Fibroblast of skin of right biceps (primary cell): ENCODE measurements around the gene MRC1.
"Not testable (repeated sequence)": the region's sequence is repeated elsewhere in the genome, so short reads cannot be mapped to it uniquely, and the experiment has no call there.

ENCODE experiments used
- DNase-seq: peaks from one replicate; pipeline ENCODE4 v3.0.0-alpha.2; 2013

MRC1 gene

DNA sequence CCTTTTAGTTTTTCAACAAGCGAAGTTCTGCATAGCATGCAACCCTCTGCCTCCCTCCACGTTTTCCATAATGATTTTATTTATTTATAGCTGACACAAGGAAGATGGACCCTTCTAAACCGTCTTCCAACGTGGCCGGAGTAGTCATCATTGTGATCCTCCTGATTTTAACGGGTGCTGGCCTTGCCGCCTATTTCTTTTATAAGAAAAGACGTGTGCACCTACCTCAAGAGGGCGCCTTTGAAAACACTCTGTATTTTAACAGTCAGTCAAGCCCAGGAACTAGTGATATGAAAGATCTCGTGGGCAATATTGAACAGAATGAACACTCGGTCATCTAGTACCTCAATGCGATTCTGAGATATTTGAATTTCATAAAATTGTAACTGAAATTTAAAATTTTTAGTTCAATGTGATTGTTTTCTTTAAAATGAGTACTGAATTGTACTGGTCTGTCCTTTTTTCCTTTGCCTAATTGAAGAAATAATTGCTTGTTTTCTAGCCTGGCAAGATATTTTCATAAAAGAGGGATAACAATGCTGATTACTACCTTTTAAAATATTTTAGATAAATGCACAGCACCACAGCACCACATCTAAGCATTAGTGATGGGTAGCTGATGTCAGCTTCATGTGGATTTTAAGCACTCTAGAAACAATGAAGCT lies 101.1 kb downstream of the MRC1 start:
- DNase-seq = peak; percentile 59

DNA sequence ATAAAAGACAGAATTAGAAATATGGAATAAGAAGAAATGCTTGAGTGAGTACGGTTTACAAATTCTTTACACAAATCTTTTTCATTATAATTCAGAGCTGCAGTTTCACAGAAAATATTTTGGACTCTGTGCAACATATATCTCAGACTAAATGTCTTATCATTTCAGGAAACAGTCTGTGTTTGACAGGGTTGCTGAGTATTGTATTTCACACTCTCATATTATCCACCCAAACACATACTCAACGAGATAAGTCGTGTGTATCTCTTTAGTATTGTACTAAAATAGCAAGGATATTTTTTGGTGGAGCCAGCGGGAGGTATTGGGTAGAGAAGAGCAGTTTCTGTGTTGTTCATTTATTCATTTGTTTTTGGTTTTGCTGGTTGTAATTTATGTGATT lies 103.6 kb downstream of the MRC1 start:
- no peak for DNase-seq

DNA sequence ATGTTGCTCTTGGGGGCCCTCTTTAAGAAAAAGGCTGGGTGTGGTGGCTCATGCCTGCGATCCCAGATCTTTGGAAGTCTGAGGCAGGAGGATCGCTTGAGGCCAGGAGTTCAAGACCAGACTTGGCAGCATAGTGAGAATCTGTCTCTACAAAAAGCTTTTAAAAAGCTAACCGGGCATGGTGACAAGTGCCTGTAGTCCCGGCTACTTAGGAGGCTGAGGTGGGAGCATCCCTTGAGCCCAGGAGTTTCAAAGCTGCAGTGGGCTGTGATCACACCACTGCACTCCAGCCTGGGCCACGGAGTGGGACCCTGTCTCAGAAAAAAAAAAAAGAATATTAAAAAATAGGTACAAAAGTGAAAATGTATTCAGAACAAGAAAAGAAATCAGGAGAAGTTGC lies 104.5 kb downstream of the MRC1 start:
- no peak for DNase-seq

DNA sequence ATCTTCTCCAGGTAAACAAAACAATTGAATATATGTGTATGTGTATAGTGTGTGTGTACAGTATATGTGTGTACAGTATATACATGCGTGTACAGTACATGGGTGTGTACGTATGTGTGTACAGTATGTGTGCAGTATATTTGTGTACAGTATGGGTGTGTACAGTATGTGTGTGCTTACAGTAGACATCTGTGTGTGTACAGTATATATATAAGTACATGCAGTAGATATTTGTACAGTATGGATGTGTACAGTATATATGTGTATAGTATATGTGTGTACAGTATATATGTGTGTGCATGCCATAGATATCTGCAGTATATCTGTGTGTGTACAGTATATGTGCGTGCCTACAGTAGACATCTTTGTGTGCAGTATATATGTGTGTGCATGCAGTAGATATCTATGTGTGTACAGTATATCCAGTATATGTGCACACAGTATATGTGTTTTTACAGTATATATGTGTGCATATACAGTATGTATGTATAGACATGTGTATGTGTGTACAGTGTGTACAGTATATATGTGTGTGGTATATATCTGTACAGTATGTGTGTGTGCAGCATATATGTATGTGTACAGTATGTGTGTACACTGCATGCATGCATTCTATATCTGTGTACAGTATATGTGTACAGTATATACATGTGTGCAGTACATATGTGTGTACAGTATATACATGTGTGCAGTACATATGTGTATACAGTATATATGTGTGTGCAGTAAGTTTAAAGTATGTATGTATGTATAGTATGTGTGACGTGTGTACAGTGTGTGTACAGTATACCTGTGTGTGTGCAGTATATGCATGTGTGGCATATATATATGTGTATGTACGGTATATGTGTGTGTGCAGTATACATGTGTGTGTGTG lies 105.3 kb downstream of the MRC1 start:
- no peak for DNase-seq

DNA sequence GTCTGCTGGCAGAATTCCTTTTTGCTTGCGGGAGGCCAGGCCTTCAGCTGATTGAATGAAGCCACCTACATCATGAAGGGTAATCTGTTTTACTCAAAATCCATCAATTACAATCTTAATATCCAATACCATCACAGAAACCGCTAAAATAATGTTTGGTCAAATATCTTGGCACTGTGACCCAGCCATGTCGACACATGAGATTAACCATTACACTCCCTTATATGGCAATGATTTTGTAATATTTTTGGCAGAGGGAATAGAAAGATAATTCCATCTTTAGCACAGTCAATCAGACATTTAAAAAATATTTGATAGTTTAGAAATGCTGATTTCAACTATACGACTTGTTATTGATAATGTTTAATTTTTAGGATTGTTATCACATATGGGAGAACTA lies 106.0 kb downstream of the MRC1 start:
- no peak for DNase-seq

DNA sequence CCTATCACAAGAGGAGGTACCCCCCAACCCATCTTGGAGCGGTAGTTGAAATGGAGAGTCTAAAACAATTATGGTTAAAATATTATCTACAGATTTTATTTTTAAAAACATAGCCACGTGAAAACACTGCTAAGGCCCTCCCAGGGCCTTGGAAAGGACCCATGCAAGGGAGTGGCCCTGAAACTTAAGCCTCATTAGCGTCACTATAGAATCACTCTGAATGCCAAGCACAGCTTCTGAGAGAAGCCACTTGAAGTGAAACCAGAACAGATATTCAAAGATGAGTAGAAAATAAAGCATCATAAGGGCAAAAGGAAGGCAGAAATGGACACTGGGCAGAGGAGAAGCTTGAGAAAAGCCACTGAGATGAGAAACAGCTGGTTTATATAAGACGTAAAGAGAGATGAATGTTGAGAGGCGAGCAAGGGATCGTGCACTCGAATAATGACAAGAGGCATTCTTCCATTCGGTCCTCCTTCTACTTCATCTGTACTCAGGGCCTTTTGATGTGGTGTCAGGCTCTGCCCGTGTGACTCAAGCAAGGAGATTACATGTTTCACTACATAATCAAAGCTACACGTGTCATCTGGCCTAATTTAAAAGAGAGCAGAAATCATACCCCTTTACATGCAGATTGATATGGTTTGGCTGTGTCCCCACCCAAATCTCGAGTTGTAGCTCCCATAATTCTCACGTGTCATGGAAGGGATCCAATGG lies 109.2 kb downstream of the MRC1 start:
- DNase-seq = no peak

DNA sequence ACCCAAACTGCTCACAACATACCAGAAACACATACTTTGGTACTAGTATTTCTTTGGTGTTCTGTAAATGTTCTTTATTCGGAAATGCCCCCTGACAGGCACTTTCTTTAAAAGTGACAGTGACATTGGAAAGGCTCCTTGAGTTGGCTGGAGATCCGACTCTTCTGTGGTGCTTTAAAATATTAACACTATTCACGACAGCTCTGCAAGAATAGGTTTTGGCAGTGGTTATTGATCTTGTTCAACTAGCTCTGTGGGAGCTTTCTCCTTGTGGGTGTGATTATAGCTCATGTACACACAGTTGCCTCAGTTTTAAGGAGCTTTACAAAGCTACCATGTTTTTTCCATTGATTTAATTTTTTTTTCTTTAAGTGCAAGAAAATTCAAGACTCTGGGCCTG lies 112.2 kb downstream of the MRC1 start:
- DNase-seq = no peak

DNA sequence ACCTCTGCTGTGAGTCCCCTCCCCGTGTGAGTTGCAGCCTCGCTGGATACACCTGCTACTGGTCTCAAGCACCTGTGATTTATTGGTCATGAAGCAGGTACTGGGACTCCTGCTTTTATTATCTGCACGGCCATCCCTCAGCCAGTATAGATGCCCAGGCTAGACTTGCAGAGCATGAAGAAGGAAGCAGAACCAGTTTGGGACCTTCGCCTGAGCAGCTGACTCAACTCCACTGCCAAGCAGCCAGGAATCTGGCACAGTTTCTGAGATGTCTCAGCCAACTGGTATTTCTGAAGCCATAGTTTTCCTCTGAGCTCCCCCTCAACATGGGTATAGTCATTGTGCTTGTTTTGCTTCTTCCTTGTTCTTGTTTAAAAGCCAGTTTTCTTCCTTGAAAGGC lies 114.6 kb downstream of the MRC1 start:
- peak; percentile 88 for DNase-seq

DNA sequence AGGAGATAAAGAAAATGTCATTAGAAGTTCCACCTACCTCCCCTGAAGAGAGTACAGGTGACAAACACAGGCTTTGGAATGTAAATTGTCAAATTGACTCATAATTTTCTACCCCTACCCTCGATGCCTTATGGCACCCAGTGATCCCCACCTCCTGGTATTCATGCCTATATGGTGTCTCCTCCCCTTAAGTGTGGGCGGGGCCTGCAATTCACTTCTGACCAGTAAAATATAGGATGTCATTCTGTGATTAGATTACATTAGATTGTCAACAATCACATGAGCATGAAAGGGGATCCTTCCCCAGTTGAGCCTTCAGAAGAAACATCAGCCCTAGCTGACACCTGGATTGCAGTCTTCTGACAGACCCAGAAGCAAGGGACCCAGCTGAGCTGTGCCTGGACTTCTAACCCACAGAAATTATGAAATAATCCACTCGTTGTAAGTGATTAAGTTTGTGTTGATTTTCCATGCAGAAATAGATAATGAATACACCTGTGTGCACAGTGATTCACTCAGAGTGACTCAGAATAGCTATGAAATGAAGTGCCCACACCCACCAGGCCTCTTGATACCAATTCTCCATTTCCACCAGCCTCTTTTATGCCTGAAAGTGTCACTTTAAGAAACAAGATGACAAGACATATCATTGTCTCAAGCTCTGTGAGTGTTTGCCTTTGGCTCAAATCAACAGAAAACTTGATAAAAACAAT lies 134.0 kb downstream of the MRC1 start:
- DNase-seq = no peak

DNA sequence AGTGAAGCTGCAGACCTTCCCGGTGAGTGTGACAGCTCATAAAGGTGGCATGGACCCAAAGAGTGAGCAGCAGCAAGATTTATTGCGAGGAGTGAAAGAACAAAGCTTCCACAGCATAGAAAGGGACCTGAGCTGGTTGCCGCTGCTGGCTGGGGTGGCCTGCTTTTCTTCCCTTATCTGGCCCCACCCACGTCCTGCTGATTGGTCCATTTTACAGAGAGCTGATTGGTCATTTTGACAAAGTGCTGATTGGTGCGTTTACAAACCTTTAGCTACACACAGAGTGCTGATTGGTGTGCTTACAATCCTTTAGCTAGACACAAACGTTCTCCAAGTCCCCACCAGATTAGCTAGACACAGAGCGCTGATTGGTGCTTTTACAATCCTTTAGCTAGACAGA lies 141.1 kb downstream of the MRC1 start:
- DNase-seq = not testable (repeated sequence)

DNA sequence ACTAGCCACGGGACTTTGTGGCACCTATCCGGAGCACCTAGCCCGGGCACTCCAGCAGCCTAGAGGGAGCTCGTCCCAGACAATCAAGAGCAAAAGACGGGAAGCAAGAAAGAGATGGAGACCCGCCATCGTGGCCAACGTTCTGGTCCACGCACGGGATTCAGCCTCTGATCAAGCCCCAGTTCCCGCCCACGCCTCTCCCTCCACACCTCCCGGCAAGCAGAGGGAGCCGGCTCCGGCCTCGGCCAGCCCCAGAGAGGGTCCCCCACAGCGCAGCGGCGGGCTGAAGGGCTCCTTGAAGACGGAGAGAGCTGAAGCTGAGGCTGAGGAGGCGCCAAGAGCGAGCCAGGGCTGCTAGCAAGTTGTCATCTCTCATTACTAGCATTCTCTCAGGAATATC lies 141.6 kb downstream of the MRC1 start:
- no peak for DNase-seq

DNA sequence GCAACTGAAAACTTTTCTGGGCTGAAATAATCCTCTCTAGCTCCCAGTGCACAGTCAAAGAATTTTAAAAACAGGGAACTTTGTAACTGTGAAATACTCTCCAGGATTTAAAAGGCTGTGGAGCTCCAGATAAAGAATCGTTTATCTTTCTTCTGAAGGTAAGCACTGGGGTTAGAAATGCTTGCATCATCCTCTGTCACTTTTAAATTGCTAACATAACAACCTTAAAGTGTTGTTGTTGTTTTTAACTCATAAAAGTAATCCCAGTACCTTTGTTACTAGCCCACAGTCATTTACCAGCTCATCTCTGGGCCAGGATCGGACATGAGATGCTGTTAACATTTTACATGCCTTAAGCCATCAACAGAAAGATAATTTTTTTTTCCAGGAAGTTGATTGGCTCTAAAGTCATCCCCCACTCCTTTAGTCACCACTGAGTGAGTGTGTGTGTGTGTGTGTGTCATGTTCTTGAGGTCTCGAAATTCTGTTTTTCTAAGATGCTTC lies 142.8 kb downstream of the MRC1 start, which contains the start of gene SLC39A12:
TSS of gene SLC39A12 (plus strand) at position 51 of the 504 bp plus-strand sequence. CDS start 1,359 bp downstream, outside the sequence.
- peak; percentile 84 for DNase-seq

DNA sequence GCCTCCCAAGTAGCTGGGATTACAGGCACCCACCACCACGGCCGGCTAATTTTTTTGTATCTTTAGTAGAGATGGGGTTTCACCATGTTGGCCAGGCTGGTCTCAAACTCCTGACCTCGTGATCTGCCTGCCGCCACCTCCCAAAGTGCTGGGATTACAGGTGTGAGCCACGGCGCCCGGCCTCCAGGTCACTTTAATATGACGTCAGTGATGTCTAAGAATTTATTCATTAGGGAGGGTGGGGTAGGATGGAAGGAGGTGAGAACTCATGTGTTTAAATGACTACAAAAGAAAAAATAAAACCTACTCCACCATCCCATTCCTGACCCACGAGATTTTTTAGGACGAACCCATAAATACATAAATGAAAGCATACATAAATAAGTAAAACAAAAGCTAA lies 145.2 kb downstream of the MRC1 start:
- not testable (repeated sequence) for DNase-seq

DNA sequence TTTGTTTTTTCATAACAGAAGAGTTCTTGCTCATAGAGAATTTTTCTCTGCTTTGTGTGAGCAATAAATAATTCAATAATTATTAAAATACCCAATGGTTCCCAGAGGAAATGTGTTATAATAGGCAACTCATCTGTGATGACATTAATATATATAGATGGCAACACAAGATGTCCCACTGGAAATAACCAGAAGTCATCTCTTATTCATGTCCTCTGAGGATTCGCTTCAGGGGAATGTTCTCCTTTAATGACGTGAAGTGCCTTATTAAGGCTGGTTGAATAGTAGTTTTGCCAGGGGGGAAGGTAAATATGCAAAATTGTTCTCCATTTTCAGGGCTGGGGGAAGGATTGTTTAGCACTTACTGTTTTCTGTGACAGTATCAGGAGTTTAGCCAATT lies 145.7 kb downstream of the MRC1 start:
- DNase-seq = peak; percentile 74

DNA sequence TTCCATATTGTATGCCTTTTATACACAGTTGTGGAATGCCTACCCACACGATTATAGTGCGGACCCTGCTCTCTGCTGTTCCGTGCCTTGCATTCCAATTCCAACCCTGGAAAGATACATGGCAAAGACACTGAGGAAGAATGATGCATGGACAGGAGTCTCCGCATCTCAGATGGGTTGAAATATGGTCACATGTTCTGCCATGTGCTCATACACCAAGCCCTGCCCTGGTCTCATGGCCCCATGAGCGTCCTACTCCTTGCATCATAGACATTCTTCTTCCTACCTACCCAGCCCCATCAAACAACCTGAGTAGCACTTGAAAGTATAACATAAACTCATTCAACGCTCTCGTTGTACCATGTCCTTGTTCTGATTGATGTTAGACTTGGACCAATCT lies 148.9 kb downstream of the MRC1 start:
- DNase-seq = no peak

DNA sequence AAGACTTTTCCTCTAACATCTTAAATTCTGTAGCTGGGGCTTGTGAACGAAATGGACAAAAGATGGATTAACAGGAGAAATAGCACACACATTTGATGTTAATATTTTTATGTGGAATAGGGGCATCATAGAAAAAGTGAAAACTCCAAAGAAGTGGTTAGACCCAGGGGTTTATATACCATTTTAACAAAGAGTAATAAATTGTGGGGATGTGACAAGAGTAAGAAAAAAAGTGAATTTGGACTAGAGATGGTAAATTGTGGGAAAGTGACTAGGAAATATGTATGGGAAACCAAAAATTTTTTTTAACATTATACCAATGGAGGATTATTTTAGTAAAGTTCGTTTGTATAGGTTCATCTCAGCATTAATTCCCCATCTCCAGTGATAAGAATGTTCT lies 150.7 kb downstream of the MRC1 start:
- no peak for DNase-seq
